Dermis microvascular lymphatic vessel endothelial cell (primary cell): Measurements from ENCODE around the gene EPHB6. TPM values are rescaled to one million over a fixed set of nuclear protein-coding genes. Genes with fewer than 3 reads are reported as not detected.

Experiments
- DNase-seq, 2 donors: peaks; one replicate each; pipeline versions ENCODE4 v3.0.0 to v3.0.0-alpha.2; 2010; ENCODE audit warnings: low read depth in 2 of 2
- total RNA-seq: library from RNA; depleted of rRNA; stranded (reverse); fragments of >200 nt; gene quantifications from 2 replicates; pipeline ENCODE4 v1.2.1, GENCODE V29; 2014

The EPHB6 gene
- total RNA-seq, 1 donor from 2014 or later: under 0.01 TPM

DNA sequence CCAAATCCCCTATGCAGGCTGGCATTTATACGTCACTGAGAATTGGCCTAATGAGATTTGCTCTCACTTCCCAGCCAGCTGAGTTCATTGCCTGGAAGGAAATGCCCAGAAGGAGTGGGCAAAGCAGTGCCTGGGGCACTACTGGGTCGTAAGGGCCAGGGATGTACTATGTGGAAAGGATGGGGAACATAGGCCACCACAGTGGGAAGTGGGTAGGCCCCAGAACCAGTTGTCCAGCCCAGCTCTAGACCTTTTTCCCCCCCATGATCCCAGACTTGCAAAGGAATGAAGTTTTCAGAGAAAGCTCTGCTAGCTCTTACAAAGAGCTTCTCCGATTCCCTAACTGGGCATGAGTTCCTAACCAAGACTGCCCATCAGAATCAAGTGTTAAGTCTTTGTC lies 64.8 kb downstream of the EPHB6 start:
- DNase-seq: no peak

Other genes with a start within 250 kb of the EPHB6 start
- not detected in 2 replicates for gene PRSS1, start 105.6 kb upstream of the EPHB6 start, total RNA-seq
- not detected in 2 replicates for gene PRSS2, start 84.1 kb upstream of the EPHB6 start, total RNA-seq
- not detected in 2 replicates for gene TRPV6, start 30.7 kb downstream of the EPHB6 start, total RNA-seq
- gene TRPV5, start 78.7 kb downstream of the EPHB6 start, total RNA-seq: not detected in 2 replicates
- not detected in 2 replicates for gene LLCFC1, start 84.4 kb downstream of the EPHB6 start, total RNA-seq
- 0.13 TPM in 1 of 2 replicates, not detected in the other for gene KEL, start 107.3 kb downstream of the EPHB6 start, total RNA-seq
- not detected in 2 replicates for gene OR9A2, start 172.1 kb downstream of the EPHB6 start, total RNA-seq
- gene OR6V1, start 197.3 kb downstream of the EPHB6 start, total RNA-seq: not detected in 2 replicates